K562 (cell line): ENCODE results near the gene TMEM132D. TPM values are rescaled to one million over a fixed set of nuclear protein-coding genes. Genes with fewer than 3 reads are reported as not detected.

Experiments used
- ATAC-seq: fragments of 200-7000 bp; cut with Tn5 transposase; 3 replicates; pipeline ENCODE4 v1.9.1; 2020; ENCODE audit warnings: moderate library complexity
- BruUV-seq: library from RNA; stranded (reverse); fragments of 400-500 nt; replicated peaks from 2 replicates; lab custom pipeline; 2021; lab: Mats Ljungman, UMichigan
- CTCF ChIA-PET: fragments of 300-600 bp; formaldehyde crosslinking; extraction: SDS; loops from one replicate; lab custom pipeline; 2021; ENCODE audit warnings: low intra/inter-chr PET ratio; lab: Yijun Ruan, JAX
- POLR2A ChIA-PET: fragments of 300-600, 350-650 bp; sonication (Branson Sonifier 250); formaldehyde crosslinking; extraction: SDS; loops from one replicate; lab custom pipeline; 2021; ENCODE audit warnings: antibody characterized with exemption, inconsistent platforms; lab: Yijun Ruan, JAX
- DNase-seq, 4 experiments: peaks; one replicate each; pipeline versions ENCODE4 v3.0.0 to v3.0.0-alpha.2; 2011 to 2018; ENCODE audit warnings: low spot score in 3 of 4, mixed read lengths in 3 of 4; ENCODE audit errors: extremely low read depth in 1 of 4
- FAIRE-seq: peaks from 2 replicates; lab custom pipeline; 2011; peaks lifted over from hg19 to GRCh38; lab: Jason Lieb, UNC
- H2AFZ ChIP-seq: 2 replicates; pipeline ENCODE4 v1.6.0; 2011; ENCODE audit warnings: low read depth, low read length, control low read depth, inconsistent platforms
- H3K27ac ChIP-seq: fragments of 200-600 bp; 3 replicates; pipeline ENCODE4 v1.8.0; 2011; ENCODE audit warnings: low read depth, mild to moderate bottlenecking, control low read depth, inconsistent platforms, low read length, moderate library complexity, mixed read lengths; ENCODE audit errors: extremely low read depth
- H3K27me3 ChIP-seq, 2 experiments: fragments of 300-600 bp in 1 of 2; 2 replicates in 1 of 2; 3 replicates in 1 of 2; pipeline versions ENCODE4 v1.6.0 to v1.8.0; 2011; ENCODE audit warnings: inconsistent platforms in 2 of 2, low read length in 2 of 2, mild to moderate bottlenecking in 1 of 2, mixed read lengths in 1 of 2, moderate library complexity in 1 of 2; ENCODE audit not compliant: control insufficient read depth in 2 of 2, insufficient read depth in 2 of 2
- H3K36me3 ChIP-seq: fragments of 300-600 bp; 3 replicates; pipeline ENCODE4 v1.8.0; 2011; ENCODE audit warnings: mild to moderate bottlenecking, low read length, inconsistent platforms; ENCODE audit not compliant: control insufficient read depth, insufficient read depth
- H3K4me1 ChIP-seq, 2 experiments: fragments of 200-600 bp in 1 of 2; replicated peaks in 1 of 2; 2 replicates in 1 of 2; 3 replicates in 1 of 2; pipeline versions ENCODE4 v1.5.1 to v1.8.0; 2011; ENCODE audit warnings: inconsistent platforms in 2 of 2, low read length in 2 of 2, mild to moderate bottlenecking in 1 of 2, mixed read lengths in 1 of 2, moderate library complexity in 1 of 2; ENCODE audit not compliant: control insufficient read depth in 2 of 2, insufficient read depth in 2 of 2
- H3K4me2 ChIP-seq: 2 replicates; pipeline ENCODE4 v1.6.1; 2011; ENCODE audit warnings: low read length, control low read depth, inconsistent platforms, mixed read lengths; ENCODE audit not compliant: insufficient read depth
- H3K4me3 ChIP-seq: fragments of 200-600 bp; sonication (generic), shearing (Covaris generic); 2 replicates; pipeline ENCODE4 v1.5.1; 2016; ENCODE audit warnings: control low read depth, inconsistent platforms
- H3K79me2 ChIP-seq: fragments of 200-600 bp; 3 replicates; pipeline ENCODE4 v1.8.0; 2011; ENCODE audit warnings: low read length, inconsistent platforms; ENCODE audit not compliant: control insufficient read depth, insufficient read depth
- H3K9ac ChIP-seq, 2 experiments: 2 replicates each; pipeline versions ENCODE4 v1.6.0 to v1.6.1; 2011; ENCODE audit warnings: low read depth in 2 of 2, low read length in 2 of 2, control low read depth in 1 of 2, inconsistent platforms in 1 of 2, mild to moderate bottlenecking in 1 of 2, mixed read lengths in 1 of 2; ENCODE audit not compliant: insufficient read depth in 1 of 2
- H3K9me1 ChIP-seq: one replicate; pipeline ENCODE4 v1.6.0; 2011; ENCODE audit warnings: inconsistent platforms, mild to moderate bottlenecking, low read length, moderate library complexity; ENCODE audit not compliant: control insufficient read depth, insufficient read depth
- H3K9me3 ChIP-seq: replicated peaks from 2 replicates; pipeline ENCODE4 v1.5.1; 2011; ENCODE audit warnings: low read depth, low read length, inconsistent platforms; ENCODE audit not compliant: control insufficient read depth, insufficient read depth
- H4K20me1 ChIP-seq: replicated peaks from 2 replicates; pipeline ENCODE4 v1.6.1; 2011; ENCODE audit warnings: low read length, inconsistent platforms, mixed read lengths; ENCODE audit not compliant: control insufficient read depth, insufficient read depth
- CBX1 ChIP-seq: sonication (generic); IDR thresholded peaks from 2 replicates; pipeline ENCODE4 v1.6.1; 2016; ENCODE audit warnings: antibody characterized with exemption, low read depth, mild to moderate bottlenecking
- DACH1 ChIP-seq: fragments of 450-650 bp; IDR thresholded peaks from 2 replicates; pipeline ENCODE4 v1.6.1; 2018; ENCODE audit not compliant: partially characterized antibody
- ELF2 ChIP-seq: fragments of 250-450 bp; sonication (Bioruptor Pico); IDR thresholded peaks from 2 replicates; pipeline ENCODE4 v1.5.0; 2021; ENCODE audit warnings: mild to moderate bottlenecking
- HDAC6 ChIP-seq: IDR thresholded peaks from 2 replicates; pipeline ENCODE4 v1.6.1; 2012; ENCODE audit warnings: low read depth, mild to moderate bottlenecking, control low read depth, inconsistent platforms, low read length, moderate library complexity
- RREB1 ChIP-seq: fragments of 250-450 bp; sonication (Bioruptor Pico); IDR thresholded peaks from 2 replicates; pipeline ENCODE4 v1.4.0; 2020
- TCFL5 ChIP-seq: fragments of 250-450 bp; sonication (Bioruptor Pico); conservative IDR thresholded peaks from 2 replicates; pipeline ENCODE4 v1.6.1; 2021; ENCODE audit warnings: mild to moderate bottlenecking, moderate library complexity, matching md5 sums
- TSHZ1 ChIP-seq: fragments of 250-450 bp; sonication (Bioruptor Pico); IDR thresholded peaks from 2 replicates; pipeline ENCODE4 v1.4.0; 2020; ENCODE audit warnings: mild to moderate bottlenecking, moderate library complexity
- ZFP1 ChIP-seq: fragments of 450-650 bp; formaldehyde crosslinking; IDR thresholded peaks from 2 replicates; pipeline ENCODE4 v1.4.0; 2020; ENCODE audit warnings: mild to moderate bottlenecking, mixed read lengths
- ZKSCAN1 ChIP-seq: fragments of 150-350 bp; IDR thresholded peaks from 2 replicates; pipeline ENCODE4 v1.6.1; 2016; ENCODE audit warnings: low read depth, low read length
- ZNF551 ChIP-seq: fragments of 250-450 bp; sonication (Bioruptor Pico); IDR thresholded peaks from 2 replicates; pipeline ENCODE4 v1.5.0; 2021; ENCODE audit warnings: mild to moderate bottlenecking, moderate library complexity
- WGBS: fragments of 100-300 bp; shearing (Covaris generic); methylation state at CpG from one replicate; pipeline ENCODE4 v1.1.6; 2016; ENCODE audit warnings: low coverage, mixed read lengths; ENCODE audit not compliant: insufficient coverage; ENCODE audit errors: missing lambda C conversion rate; 5-methylcytosine and 5-hydroxymethylcytosine counted together
- in situ Hi-C: fragments of 300-500 bp; cut with MboI; formaldehyde crosslinking; loops from 4 replicates; pipeline ENCODE4 v1.15.0; 2018; ENCODE audit warnings: inconsistent platforms, mixed read lengths
- intact Hi-C: fragments of 100-400 bp; cut with micrococcal nuclease; formaldehyde crosslinking; loops from 2 replicates; pipeline ENCODE4 v1.14.2; 2022
- polyA plus RNA-seq, 8 experiments: library from polyadenylated mRNA; depleted of rRNA in 4 of 8; stranded (reverse) in 5 of 8; unstranded in 3 of 8; fragments of >200 nt; fragmentation: Nextera tagmentation in 2 of 8; fragmentation: Illumina TruSeq in 1 of 8; extraction: Ambion mirVana in 2 of 8; extraction: Trizol in 1 of 8; gene quantifications; 2 replicates each; pipeline versions ENCODE4 v1.2.1 to v1.2.3, GENCODE V29; 2011 to 2014; ENCODE audit warnings: inconsistent platforms in 1 of 8, missing spikeins in 1 of 8
- total RNA-seq, 7 experiments: library from RNA; depleted of rRNA in 6 of 7; stranded (reverse); fragments of >200 nt in 6 of 7; fragmentation: Illumina TruSeq in 2 of 7; extraction: Trizol in 2 of 7; gene quantifications; 2 replicates each; pipeline versions ENCODE4 v1.2.1 to v1.2.3, GENCODE V29; 2011 to 2021; ENCODE audit warnings: low replicate concordance in 1 of 7
- TF ChIP-seq, protein P1 (sequence below): fragments of 250-450 bp; sonication (Bioruptor Pico); IDR thresholded peaks from 2 replicates; pipeline ENCODE4 v1.4.0; 2020; ENCODE audit warnings: borderline replicate concordance

The TMEM132D gene
- total and polyA plus RNA-seq, 9 of the 15 experiments (the other 6 are each of a cell fraction or from before 2014, with no cell fraction given), result not detected

GRCh38 chr12:129901254-129901653 is 2.6 kb downstream of the TMEM132D start:
- FAIRE-seq (no peak), DNase-seq (no peak), ATAC-seq (no peak)
- H4K20me1 ChIP-seq, result no peaks in the 10 kb centered on the region
- H3K4me3 ChIP-seq, result no peak overlapping the region
- WGBS, result 0% methylated on average over 2 of the region's 2 CpGs
- peaks cover 0 to 18% of the 10 kb centered on the region in 2 experiments; a peak in 2 of 5 replicates for H3K27me3 ChIP-seq
- H3K9me1 ChIP-seq, result no peaks in the 10 kb centered on the region
- H3K79me2 ChIP-seq, result no peaks in the 10 kb centered on the region
- ChIA-PET POLR2A (interaction anchor here (0.8 kb wide), 1 partner anchor 28 kb away, joined by 3 read pairs; no protein-coding TSS in a partner anchor), CTCF (no interaction called here)
- H2AFZ ChIP-seq, result no peak overlapping the region
- no peaks in the 10 kb centered on the region; a peak in 1 of 5 replicates for H3K4me1 ChIP-seq
- H3K9ac ChIP-seq, result no peak overlapping the region
- no TSS peak for BruUV-seq
- H3K27ac ChIP-seq, result no peak overlapping the region
- H3K4me2 ChIP-seq, result no peak overlapping the region
- intact Hi-C loops (no loop called here), in situ Hi-C loops (loop anchor here (25.0 kb wide), 2 partner anchors 714 to 1114 kb away; no protein-coding TSS in a partner anchor)
- no peaks in the 10 kb centered on the region for H3K36me3 ChIP-seq
- no peaks in the 10 kb centered on the region for H3K9me3 ChIP-seq
- no peak for TF ChIP-seq RREB1 (CRISPR knock-in tag)
- TF ChIP-seq ZFP1, result no peak
- TF ChIP-seq TCFL5, result no peak
- no peak for TF ChIP-seq ELF2
- no peak for TF ChIP-seq DACH1
- no peak for TF ChIP-seq ZNF551 (CRISPR knock-in tag)
- TF ChIP-seq, protein P1, sequence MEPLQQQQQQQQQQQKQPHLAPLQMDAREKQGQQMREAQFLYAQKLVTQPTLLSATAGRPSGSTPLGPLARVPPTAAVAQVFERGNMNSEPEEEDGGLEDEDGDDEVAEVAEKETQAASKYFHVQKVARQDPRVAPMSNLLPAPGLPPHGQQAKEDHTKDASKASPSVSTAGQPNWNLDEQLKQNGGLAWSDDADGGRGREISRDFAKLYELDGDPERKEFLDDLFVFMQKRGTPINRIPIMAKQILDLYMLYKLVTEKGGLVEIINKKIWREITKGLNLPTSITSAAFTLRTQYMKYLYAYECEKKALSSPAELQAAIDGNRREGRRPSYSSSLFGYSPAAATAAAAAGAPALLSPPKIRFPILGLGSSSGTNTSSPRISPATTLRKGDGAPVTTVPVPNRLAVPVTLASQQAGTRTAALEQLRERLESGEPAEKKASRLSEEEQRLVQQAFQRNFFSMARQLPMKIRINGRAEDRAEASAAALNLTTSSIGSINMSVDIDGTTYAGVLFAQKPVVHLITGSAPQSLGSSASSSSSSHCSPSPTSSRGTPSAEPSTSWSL, result no peak
- TF ChIP-seq HDAC6, result no peak
- no peak for TF ChIP-seq ZKSCAN1
- no peak for TF ChIP-seq CBX1
- no peak for TF ChIP-seq TSHZ1 (CRISPR knock-in tag)
